SK-N-SH treated with all-trans-retinoic acid at 6 μM for 48 hours (cell line): Measurements from ENCODE around the gene FLT3.
"Not testable (repeated sequence)": the region's sequence is repeated elsewhere in the genome, so short reads cannot be mapped to it uniquely, and the experiment has no call there.

Experiments
- ATAC-seq: fragments of 200-7000 bp; cut with Tn5 transposase; 3 replicates; pipeline ENCODE4 v1.9.1; 2020; ENCODE audit warnings: mild to moderate bottlenecking, moderate library complexity
- ARNTL ChIP-seq: fragments of 450-650 bp; formaldehyde crosslinking; IDR thresholded peaks from 2 replicates; pipeline ENCODE4 v1.5.0; 2020; ENCODE audit warnings: low read depth, mild to moderate bottlenecking, moderate library complexity, borderline replicate concordance
- BACH2 ChIP-seq: fragments of 250-450 bp; sonication (Bioruptor Pico); IDR thresholded peaks from 2 replicates; pipeline ENCODE4 v1.9.0; 2021; ENCODE audit warnings: mild to moderate bottlenecking, borderline replicate concordance
- CSDC2 ChIP-seq: fragments of 250-450 bp; sonication (Bioruptor Pico); IDR thresholded peaks from 2 replicates; pipeline ENCODE4 v1.5.0; 2020; ENCODE audit warnings: mild to moderate bottlenecking, moderate library complexity
- CSRNP3 ChIP-seq: fragments of 250-450 bp; sonication (Bioruptor Pico); IDR thresholded peaks from 2 replicates; pipeline ENCODE4 v1.5.1; 2021; ENCODE audit warnings: mild to moderate bottlenecking, moderate library complexity
- ESRRG ChIP-seq: fragments of 250-450 bp; sonication (Bioruptor Pico); IDR thresholded peaks from 2 replicates; pipeline ENCODE4 v1.6.1; 2021; ENCODE audit warnings: mild to moderate bottlenecking
- GLIS3 ChIP-seq: fragments of 250-450 bp; sonication (Bioruptor Pico); IDR thresholded peaks from 2 replicates; pipeline ENCODE4 v1.5.0; 2020; ENCODE audit warnings: mild to moderate bottlenecking, moderate library complexity
- ISL1 ChIP-seq: fragments of 250-450 bp; sonication (Bioruptor Pico); IDR thresholded peaks from 2 replicates; pipeline ENCODE4 v2.1.2; 2022; ENCODE audit warnings: mild to moderate bottlenecking, moderate library complexity
- POU6F1 ChIP-seq: fragments of 250-450 bp; sonication (Bioruptor Pico); IDR thresholded peaks from 2 replicates; pipeline ENCODE4 v1.8.0; 2021; ENCODE audit warnings: low read depth, mild to moderate bottlenecking, moderate library complexity, borderline replicate concordance
- PPARA ChIP-seq: fragments of 250-450 bp; sonication (Bioruptor Pico); IDR thresholded peaks from 2 replicates; pipeline ENCODE4 v1.5.0; 2020; ENCODE audit warnings: mild to moderate bottlenecking, borderline replicate concordance
- RARB ChIP-seq: fragments of 250-450 bp; sonication (Bioruptor Pico); IDR thresholded peaks from 2 replicates; pipeline ENCODE4 v1.8.0; 2021; ENCODE audit warnings: mild to moderate bottlenecking, moderate library complexity
- TCF4 ChIP-seq: fragments of 250-450 bp; sonication (Bioruptor Pico); IDR thresholded peaks from 2 replicates; pipeline ENCODE4 v1.8.0; 2021; ENCODE audit warnings: mild to moderate bottlenecking, moderate library complexity, borderline replicate concordance
- TOX ChIP-seq: fragments of 250-450 bp; sonication (Bioruptor Pico); IDR thresholded peaks from 2 replicates; pipeline ENCODE4 v1.8.0; 2021; ENCODE audit warnings: mild to moderate bottlenecking, moderate library complexity, borderline replicate concordance
- ZC3H10 ChIP-seq: fragments of 250-450 bp; sonication (Bioruptor Pico); IDR thresholded peaks from 2 replicates; pipeline ENCODE4 v1.5.1; 2021; ENCODE audit warnings: mild to moderate bottlenecking, moderate library complexity
- ZFP30 ChIP-seq: fragments of 450-650 bp; formaldehyde crosslinking; IDR thresholded peaks from 2 replicates; pipeline ENCODE4 v1.5.0; 2022; ENCODE audit warnings: mild to moderate bottlenecking, moderate library complexity
- ZNF565 ChIP-seq: fragments of 450-650 bp; formaldehyde crosslinking; conservative IDR thresholded peaks from 2 replicates; pipeline ENCODE4 v1.5.0; 2020; ENCODE audit warnings: low read depth, mild to moderate bottlenecking, moderate library complexity
- ZNF8 ChIP-seq: fragments of 450-650 bp; formaldehyde crosslinking; IDR thresholded peaks from 2 replicates; pipeline ENCODE4 v1.5.0; 2020; ENCODE audit warnings: mild to moderate bottlenecking, moderate library complexity
- TF ChIP-seq, protein P1 (sequence below): fragments of 250-450 bp; sonication (Bioruptor Pico); IDR thresholded peaks from 2 replicates; pipeline ENCODE4 v1.8.0; 2020; ENCODE audit warnings: mild to moderate bottlenecking, moderate library complexity, borderline replicate concordance
- TF ChIP-seq, protein P2 (sequence below): fragments of 250-450 bp; sonication (Bioruptor Pico); IDR thresholded peaks from 2 replicates; pipeline ENCODE4 v1.5.0; 2020; ENCODE audit warnings: mild to moderate bottlenecking, moderate library complexity

Gene FLT3

DNA sequence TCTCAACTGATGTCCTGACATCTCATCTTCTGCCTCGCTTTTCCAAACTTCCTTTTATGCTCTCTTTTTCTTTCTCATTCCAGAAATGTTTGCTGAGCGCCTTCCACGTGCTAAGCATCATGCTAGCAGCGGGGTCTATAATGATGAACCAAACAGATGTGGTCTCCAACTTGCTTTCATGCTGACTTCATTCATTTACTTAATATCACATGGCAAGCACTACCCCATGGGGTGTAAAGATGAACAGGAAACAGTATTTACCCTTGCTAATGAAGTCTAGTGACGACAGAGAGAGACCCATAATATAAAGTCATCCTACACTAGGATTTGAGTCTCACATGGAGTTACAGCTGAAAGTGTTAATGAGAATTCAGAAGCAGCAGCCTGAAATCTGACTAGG, 90.3 kb downstream of the FLT3 start:
- ATAC-seq, result no peak
- no peak for TF ChIP-seq ARNTL (CRISPR knock-in tag)
- TF ChIP-seq TOX (CRISPR knock-in tag), result no peak
- TF ChIP-seq POU6F1 (CRISPR knock-in tag), result no peak
- TF ChIP-seq ZNF8 (CRISPR knock-in tag), result no peak
- TF ChIP-seq, protein P1, sequence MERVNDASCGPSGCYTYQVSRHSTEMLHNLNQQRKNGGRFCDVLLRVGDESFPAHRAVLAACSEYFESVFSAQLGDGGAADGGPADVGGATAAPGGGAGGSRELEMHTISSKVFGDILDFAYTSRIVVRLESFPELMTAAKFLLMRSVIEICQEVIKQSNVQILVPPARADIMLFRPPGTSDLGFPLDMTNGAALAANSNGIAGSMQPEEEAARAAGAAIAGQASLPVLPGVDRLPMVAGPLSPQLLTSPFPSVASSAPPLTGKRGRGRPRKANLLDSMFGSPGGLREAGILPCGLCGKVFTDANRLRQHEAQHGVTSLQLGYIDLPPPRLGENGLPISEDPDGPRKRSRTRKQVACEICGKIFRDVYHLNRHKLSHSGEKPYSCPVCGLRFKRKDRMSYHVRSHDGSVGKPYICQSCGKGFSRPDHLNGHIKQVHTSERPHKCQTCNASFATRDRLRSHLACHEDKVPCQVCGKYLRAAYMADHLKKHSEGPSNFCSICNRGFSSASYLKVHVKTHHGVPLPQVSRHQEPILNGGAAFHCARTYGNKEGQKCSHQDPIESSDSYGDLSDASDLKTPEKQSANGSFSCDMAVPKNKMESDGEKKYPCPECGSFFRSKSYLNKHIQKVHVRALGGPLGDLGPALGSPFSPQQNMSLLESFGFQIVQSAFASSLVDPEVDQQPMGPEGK, result no peak
- no peak for TF ChIP-seq ZFP30 (CRISPR knock-in tag)
- TF ChIP-seq TCF4 (CRISPR knock-in tag), result no peak
- TF ChIP-seq ZC3H10, result no peak
- TF ChIP-seq, protein P2, sequence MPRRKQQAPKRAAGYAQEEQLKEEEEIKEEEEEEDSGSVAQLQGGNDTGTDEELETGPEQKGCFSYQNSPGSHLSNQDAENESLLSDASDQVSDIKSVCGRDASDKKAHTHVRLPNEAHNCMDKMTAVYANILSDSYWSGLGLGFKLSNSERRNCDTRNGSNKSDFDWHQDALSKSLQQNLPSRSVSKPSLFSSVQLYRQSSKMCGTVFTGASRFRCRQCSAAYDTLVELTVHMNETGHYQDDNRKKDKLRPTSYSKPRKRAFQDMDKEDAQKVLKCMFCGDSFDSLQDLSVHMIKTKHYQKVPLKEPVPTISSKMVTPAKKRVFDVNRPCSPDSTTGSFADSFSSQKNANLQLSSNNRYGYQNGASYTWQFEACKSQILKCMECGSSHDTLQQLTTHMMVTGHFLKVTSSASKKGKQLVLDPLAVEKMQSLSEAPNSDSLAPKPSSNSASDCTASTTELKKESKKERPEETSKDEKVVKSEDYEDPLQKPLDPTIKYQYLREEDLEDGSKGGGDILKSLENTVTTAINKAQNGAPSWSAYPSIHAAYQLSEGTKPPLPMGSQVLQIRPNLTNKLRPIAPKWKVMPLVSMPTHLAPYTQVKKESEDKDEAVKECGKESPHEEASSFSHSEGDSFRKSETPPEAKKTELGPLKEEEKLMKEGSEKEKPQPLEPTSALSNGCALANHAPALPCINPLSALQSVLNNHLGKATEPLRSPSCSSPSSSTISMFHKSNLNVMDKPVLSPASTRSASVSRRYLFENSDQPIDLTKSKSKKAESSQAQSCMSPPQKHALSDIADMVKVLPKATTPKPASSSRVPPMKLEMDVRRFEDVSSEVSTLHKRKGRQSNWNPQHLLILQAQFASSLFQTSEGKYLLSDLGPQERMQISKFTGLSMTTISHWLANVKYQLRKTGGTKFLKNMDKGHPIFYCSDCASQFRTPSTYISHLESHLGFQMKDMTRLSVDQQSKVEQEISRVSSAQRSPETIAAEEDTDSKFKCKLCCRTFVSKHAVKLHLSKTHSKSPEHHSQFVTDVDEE (CRISPR knock-in tag), result no peak
- no peak for TF ChIP-seq CSDC2 (CRISPR knock-in tag)
- TF ChIP-seq CSRNP3, result no peak
- no peak for TF ChIP-seq ISL1 (CRISPR knock-in tag)
- no peak for TF ChIP-seq ESRRG (CRISPR knock-in tag)
- no peak for TF ChIP-seq ZNF565 (CRISPR knock-in tag)
- no peak for TF ChIP-seq BACH2 (CRISPR knock-in tag)
- no peak for TF ChIP-seq PPARA (CRISPR knock-in tag)
- no peak for TF ChIP-seq GLIS3 (CRISPR knock-in tag)
- no peak for TF ChIP-seq RARB
- TF ChIP-seq, all 23 proteins: peak for 0

DNA sequence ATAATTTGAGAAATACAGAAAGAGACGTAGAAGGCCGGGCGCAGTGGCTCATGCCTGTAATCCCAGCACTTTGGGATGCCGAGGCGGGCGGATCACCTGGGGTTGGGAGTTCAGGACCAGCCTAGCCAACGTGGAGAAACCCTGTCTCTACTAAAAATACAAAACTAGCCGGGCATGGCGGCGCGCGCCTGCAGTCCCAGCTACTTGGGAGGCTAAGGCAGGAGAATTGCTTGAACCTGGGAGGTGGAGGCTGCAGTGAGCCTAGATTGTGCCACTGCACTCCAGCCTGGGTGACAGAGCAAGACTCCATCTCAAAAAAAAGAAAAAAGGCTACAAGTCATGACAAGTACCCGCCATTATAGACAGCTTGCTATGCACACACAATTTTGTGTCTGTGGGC, 95.4 kb downstream of the FLT3 start:
- not testable (repeated sequence) for ATAC-seq

DNA sequence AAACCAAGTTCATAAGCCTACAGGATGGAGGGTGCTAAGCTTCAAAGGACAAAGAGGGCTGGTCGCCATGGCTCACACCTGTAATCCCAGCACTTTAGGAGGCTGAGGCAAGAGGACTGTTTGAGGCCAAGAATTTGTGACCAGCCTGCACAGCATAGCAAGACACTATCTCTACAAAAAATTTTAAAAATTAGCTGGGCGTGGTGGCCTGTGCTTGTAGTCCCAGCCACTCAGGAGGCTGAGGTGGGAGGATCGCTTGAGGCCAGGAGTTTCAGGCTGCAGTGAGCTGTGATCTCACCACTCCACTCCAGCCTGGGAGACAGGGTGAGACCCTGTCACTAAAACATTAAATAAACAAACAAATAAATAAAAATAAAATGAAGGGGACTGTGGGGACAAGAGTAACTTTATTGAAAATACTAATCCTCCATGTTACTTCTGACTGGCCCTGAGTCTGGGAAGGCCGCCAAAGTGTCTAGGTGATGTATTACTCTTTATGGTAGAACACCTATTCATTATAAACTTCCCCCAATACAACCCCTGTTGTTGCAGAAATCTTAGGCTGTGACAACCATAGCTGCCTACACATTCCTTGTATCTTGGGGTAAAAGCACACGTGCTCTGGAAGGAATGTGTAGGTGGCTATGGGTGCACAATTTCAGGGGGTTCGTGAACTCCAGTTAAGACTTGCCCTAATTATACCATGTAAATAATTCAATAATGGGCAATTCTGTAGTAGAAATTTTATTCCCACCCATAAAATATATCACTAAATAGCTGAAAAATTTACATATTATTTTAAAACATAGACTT, 97.3 kb downstream of the FLT3 start:
- ATAC-seq, result no peak

More for the DNA sequence above, 97.3 kb downstream of the FLT3 start:
- TF ChIP-seq, protein P1, result no peak
- no peak for TF ChIP-seq CSDC2 (CRISPR knock-in tag)
- TF ChIP-seq BACH2 (CRISPR knock-in tag), result no peak
- TF ChIP-seq GLIS3 (CRISPR knock-in tag), result no peak
- TF ChIP-seq, all 23 proteins: peak for 0
